KG1 (cell line): Measurements from ENCODE around the gene LAPTM5.
A peak's percentile ranks its signal among the peaks of the same experiment; 100 is the strongest.
"Not testable (repeated sequence)": the region's sequence is repeated elsewhere in the genome, so short reads cannot be mapped to it uniquely, and the experiment has no call there.

Experiments used
- DNase-seq: peaks from one replicate; lab custom pipeline; 2025; lab: John Stamatoyannopoulos, UW

Gene LAPTM5, protein sequence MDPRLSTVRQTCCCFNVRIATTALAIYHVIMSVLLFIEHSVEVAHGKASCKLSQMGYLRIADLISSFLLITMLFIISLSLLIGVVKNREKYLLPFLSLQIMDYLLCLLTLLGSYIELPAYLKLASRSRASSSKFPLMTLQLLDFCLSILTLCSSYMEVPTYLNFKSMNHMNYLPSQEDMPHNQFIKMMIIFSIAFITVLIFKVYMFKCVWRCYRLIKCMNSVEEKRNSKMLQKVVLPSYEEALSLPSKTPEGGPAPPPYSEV

DNA sequence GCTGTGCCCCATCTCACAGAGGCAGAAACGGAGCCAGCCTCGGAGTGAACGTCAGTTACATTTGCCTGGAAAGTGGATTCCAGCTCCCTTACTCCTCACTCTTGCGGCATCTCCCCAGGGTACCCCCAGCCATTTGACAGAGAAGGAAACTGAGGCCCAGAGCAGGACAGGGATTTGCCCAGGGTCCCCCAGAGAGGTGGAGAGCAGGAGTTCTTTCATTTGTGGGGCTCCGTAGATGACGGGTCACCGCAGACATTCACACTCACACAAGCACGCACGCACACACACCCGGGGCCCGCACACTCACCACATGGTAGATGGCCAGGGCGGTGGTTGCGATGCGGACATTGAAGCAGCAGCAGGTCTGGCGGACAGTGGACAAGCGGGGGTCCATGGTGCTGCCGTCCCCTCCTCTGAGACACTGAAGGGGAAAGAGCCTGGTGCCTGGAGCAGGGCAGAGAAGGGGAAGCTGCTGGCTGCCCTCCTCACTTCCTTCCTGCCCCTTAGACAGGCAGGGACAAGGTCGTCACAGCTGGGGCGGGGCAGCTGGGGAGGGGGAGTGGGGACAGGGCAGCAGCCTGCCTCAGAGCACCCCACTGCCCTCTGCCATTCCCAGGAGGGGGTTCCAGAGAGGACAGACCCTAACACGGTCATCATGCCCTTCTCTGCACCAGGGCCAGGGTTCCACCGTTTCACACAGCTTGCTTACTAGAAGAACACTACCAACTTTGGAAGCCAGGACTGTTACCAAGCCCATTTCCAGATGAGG lies at the start of gene LAPTM5:
TSS of gene LAPTM5 (minus strand) at position 423 of the 769 bp plus-strand sequence. CDS start at position 394, 29 bp downstream.
- peak; percentile 49 for DNase-seq

DNA sequence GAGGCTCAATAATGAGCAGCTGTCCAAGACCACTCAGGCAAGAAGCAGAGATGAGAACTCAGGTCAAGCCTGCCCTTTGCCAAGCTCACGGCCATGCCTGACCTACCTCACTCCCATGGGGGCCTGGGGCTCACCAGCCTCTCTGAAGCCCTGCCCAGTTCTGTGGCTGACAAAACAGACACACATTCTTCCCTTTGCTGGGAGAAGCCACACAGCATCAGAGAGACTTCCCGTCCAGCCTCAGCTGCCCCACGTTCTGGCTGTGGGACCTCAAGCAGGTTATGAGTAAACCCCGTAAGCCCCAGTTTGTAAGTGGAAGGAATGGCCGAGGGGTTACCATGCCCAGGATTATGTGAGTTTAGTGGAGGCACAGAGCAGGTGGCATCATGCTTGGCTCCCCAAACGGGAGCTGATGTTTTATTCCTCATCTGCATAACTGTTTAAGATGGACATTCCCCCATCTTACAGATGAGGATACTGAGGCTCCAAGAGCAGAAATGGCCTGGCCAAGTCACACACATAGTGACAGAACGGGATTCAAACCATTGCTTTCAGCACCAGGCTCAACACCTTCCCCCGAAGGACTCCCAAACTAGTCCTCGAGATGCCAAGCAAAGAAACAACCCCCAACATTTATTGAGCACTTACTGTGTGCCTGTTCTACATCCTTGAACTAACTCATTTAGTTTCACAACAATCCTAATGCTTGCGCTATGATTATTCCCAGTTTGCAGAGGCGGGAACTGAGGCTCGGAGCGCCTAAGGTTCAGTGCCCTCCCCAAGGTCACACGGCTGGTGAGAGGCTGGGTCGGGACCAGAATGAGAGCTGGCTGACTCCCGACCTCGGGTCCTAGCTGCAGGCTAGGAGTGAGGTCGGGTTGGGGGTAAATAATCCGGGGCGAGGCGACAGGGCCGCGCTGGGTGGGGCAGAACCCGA lies 49.1 kb upstream of the LAPTM5 start:
- DNase-seq, result no peak

- DNase-seq, result no peak
Measured at GRCh38 chr1:30805304-30806003, 47.9 kb upstream of the LAPTM5 start.

GRCh38 chr1:30804822-30805221 lies 47.2 kb upstream of the LAPTM5 start:
- DNase-seq, result no peak

DNA sequence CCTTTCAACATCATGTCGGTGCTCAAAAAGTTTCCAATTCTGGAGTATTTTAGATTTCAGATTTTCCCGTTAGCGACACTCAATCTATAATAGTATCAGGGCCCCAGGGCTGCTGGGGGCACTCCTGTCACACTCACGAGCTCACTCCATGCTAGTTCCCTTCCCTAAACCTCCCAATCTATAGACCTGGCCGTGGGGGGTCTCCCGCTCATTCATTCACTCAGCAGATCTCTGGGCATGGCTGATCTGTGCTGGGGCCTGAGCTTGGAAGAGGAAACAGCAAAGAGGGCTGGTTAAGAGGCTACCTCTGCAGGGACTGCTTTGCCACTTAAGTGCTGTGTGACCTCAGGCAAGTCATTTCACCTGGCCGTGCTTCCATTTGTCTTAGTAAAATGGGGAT lies 46.8 kb upstream of the LAPTM5 start:
- no peak for DNase-seq

- DNase-seq, result no peak
Measured at GRCh38 chr1:30803562-30803961, 46.0 kb upstream of the LAPTM5 start.

GRCh38 chr1:30801771-30802198 lies 44.2 kb upstream of the LAPTM5 start:
- peak; percentile 68 for DNase-seq

DNA sequence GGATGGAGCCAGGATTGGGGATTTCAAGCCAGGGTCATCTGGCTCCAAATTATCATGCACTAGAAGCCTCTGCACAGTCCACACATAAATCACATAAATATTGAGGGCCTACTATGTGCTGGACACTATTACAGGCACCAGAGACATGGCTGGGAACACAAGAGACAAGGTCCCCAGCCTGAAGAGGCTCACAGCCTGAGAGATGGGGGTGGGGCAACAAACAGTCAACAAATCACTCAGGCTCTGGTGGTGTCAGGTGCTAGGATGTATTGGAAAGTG lies 41.6 kb upstream of the LAPTM5 start:
- DNase-seq, result no peak

GRCh38 chr1:30798389-30799232 lies 41.0 kb upstream of the LAPTM5 start:
- no peak for DNase-seq

- DNase-seq, result no peak
Measured at GRCh38 chr1:30795026-30795425, 37.5 kb upstream of the LAPTM5 start.

- DNase-seq, result no peak
Measured at GRCh38 chr1:30794260-30794659, 36.7 kb upstream of the LAPTM5 start.

DNA sequence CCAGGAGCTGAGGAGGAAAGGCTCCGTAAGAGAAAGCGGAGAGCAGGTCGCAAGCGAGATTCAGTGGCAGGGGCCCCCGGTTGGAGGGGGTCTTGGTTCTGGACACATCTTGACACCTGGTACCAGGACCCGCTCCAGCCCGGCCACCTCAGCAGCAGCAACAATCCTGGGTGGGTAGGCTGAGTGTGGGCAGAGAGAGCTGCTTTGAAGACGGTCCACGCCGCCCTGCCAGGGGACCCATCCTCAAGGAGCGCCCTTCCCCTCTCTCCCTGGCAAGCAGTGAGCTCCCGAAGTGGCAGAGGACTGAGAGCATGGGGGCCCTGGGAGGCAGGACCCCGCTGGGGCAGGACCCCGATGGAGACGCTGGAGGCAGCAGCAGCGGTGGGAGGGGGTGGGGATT lies 35.6 kb upstream of the LAPTM5 start:
- DNase-seq, result no peak

DNA sequence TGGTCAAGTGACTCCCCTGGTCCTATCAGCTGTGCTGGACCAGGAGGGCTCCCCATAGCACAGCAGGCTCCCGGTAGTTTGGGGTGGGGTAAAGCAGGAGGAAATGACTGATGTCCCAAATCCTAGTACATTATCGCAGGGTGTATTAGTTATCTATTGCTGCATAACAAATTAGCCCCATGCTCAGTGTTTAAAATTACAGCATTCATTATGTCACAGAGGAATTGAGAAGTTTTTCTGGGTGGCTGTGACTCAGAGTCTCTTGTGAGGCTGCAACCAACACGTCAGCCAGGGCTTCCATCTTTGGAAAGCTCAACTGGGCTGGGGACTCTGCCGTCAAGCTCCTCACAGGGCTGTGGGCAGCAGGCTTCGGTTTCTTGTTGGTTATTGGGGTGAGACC lies 34.3 kb upstream of the LAPTM5 start:
- DNase-seq, result no peak

DNA sequence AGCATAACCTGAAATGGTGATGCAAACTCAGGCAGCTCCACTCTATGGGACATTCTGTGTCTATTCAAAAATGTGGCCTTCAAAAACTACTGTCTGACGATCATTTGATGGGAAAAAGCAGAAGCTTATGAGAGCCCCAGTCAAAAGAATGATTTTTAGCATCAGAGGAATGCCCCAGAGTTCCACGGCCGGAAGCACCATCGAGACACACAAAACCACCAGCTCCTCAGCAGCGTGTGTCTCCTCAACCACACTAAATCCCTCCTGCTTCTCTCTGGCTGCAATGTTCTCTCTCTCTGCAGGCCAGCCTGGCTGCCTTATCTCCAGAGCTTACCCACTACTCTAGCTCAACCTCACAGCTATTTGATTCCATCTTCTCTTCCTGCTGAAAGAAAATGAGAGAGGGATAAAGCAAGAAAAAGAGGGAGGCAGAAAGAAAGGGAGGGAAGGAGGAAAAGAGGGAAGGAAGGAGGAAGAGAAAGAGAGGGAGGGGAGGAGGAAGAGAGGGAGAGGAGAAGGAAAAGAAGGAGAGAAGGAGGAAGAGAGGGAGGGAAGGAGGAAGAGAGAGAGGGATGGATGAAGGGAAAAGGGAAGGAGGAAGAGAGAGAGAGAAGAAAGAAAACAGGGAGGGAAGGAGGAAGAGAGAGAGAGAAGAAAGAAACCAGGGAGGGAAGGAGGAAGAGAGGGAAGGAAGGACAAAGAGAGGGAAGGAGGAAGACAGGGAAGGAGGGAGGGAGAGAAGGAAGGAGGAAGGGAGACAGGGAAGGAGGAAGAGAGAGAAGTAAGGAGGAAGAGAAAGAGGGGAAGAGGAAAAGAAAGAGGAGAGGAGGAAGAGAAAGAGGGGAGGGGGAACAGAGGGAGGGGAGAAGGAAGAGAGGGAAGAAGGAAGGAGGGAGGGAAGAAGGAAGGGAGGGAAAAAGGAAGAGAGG lies 33.5 kb upstream of the LAPTM5 start:
- no peak for DNase-seq

- DNase-seq, result not testable (repeated sequence)
Measured at GRCh38 chr1:30790256-30790525, 32.6 kb upstream of the LAPTM5 start.

- DNase-seq, result no peak
Measured at GRCh38 chr1:30789388-30790255, 32.0 kb upstream of the LAPTM5 start.

DNA sequence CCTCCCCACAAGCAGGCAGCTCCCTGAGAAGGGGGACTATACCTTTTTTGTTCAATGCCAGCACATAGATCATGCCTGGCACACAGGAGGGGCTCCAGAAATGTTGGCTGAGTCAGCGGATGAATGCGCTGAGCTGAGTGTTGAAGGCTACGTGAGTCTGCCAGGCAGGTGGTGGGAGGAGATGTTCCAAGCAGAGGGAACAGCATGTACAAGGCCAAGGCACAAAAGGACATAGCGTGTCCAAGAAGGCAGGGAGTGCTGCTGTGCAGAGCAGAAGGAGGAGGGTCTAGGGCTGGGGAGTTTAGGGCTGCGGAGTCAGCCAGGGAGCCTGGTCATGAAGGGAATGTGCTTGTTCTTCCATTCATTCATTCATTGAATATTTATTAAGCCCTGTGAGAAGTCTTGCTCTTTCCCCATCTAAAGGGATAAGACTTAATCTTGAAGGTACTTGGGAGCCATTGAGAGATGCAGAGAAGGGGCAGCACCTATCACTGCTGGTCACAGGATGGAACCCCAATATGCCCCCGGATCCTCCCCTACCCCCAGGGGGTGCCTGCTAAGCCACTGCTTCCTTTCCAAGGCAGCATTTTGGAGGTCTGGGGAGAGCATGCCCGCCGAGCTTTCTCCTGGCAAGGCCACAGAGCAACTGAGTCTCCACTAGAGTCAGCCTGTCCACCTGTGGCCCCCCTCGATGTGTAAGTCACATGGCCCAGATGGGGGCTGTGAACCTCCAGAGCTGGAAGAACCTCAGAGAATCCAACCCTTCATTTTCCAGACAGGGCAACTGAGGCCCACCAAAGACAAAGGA lies 31.2 kb upstream of the LAPTM5 start:
- DNase-seq, result no peak

DNA sequence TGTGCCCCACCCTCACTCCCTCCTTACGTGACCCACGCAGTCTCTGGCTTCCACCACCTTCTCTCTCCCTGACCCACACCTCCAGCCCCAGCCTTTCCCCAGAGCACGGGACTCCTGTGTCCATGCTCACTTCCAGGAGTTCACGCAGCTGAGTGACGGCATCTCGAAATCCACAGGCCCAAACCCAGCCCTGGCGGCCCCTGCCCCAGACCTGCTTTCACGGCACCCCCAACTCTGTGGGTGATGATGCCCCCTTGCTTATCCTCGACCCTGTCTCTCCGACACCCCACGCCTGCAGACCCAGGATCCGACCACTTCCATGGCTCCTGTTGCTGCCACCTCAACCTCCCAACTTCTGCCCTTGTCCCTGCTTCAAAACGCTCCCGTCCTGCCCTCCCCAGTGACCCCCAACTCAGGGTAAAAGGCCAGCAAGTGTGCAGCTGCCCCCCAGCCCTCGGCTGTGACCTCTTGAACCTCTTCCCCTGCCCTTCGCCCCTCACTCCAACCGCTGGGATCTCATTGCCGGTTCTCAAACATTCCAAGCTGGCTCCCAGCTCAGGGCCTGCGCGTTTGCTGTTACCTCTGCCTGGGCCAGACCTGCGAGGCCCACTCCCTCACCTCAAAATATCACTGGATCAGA lies 30.4 kb upstream of the LAPTM5 start:
- DNase-seq, result no peak
